GM21723 (cell line): ENCODE measurements around the gene SOX8.
"Not testable (repeated sequence)": the region's sequence is repeated elsewhere in the genome, so short reads cannot be mapped to it uniquely, and the experiment has no call there.

Experiments
- ATAC-seq: cut with Tn5 transposase; IDR thresholded peaks from one replicate; pipeline ENCODE4 v1.9.1; 2021; ENCODE audit warnings: mild to moderate bottlenecking, moderate library complexity; ENCODE audit not compliant: unreplicated experiment

SOX8 gene

DNA sequence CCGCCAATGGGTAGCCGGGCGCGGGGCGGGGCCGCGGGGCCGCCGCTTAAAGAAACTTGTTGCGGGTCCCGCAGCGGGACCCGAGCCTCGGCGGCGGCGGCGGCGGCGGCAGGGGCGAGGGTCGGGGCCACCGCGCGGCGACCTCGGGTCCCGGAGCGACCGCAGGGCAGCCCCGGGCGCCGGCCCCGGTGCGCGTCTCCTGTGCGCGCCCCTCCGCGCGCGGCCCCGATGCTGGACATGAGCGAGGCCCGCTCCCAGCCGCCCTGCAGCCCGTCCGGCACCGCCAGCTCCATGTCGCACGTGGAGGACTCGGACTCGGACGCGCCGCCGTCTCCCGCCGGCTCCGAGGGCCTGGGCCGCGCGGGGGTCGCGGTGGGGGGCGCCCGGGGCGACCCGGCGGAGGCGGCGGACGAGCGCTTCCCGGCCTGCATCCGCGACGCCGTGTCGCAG is at the start of gene SOX8:
Gene SOX8 (plus strand): TSS at position 76 of the 450 bp plus-strand sequence. CDS start 153 bp downstream, at position 229.
- no peak for ATAC-seq

DNA sequence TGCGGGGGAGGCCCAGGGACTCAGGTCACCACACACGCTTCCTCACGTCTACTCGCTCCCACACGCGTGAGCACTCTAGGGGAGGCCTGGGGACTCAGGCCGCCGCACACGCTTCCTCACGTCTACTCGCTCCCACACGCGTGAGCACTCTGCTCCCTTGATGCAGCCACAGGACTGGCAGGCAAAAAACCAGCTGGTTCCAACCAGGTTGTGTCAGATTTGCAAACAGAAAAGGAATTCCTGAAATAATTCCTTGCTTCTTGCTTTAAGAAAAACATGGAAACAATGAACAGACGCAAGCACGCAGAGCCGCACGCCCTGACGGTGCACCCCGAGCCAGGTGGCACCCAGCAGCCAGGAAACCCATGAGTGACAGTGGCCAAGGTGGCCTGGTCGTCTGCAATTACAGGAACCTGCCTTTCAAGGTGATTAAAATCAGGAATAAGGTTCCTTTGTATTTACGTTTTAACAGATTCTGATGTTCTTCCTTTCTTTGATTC is 48.7 kb upstream of the SOX8 start:
- ATAC-seq: no peak

DNA sequence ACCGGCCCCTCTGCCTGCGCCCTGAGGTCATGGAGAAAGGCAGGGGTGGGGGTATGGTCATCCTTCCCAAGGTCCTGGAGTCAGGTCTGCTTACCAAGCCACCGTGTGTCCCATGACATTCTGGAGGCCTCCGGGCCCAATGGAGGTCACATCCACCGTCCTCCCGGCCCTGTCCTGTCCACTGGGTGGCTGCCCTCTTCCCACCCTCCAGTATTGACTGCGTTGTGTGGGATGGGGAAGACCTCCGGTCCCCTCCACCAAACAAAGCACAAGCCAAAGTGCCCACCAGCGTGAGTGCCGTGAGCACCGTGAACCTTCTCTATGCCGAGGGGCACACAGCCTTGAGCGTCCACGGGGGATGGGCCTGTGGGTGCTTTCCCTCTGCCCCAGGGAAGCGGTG is 48.0 kb upstream of the SOX8 start:
- ATAC-seq: no peak

GRCh38 chr16:934178-934577 is 47.4 kb upstream of the SOX8 start:
- no peak for ATAC-seq

DNA sequence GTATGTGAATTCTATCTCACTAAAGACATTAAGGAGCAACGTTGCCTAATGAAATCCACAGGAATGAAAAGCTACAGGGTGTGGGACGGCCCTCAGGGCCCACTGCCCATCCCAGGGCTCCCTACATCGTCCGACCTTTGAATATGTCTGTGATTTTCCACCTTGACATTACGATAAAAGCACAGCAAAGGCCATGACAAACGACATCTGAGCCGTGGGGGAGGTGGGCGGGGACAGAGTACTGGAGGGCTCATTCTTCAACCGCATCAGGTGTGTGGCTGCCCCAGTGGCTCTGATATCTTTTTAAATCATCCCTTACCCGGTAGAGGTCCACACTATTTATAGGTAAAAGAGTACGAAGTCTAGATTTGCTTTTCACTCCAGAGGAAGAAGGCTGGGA is 45.9 kb upstream of the SOX8 start:
- no peak for ATAC-seq

DNA sequence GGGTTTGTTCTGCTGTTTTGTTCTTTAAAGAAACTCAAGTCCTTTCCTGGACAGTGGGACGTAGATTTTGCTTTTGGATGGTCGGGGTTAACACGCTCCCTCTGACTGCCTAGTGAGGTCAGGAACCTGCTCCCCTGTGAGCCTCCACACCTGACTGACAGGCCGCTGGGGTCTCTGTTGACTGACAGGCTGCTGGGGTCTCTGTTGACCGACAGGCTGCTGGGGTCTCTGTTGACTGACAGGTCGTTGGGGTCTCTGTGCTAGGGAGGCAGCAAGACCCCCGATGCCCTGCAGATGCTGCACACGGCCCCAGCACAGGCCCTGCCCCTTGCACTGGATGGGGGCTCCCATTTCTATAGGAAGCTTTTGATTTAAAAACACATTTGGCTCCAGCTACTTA is 44.3 kb upstream of the SOX8 start:
- ATAC-seq: no peak

- no peak for ATAC-seq
These were observed 43.8 kb upstream of the SOX8 start for GRCh38 chr16:937723-938122.

GRCh38 chr16:938136-938535 is 43.4 kb upstream of the SOX8 start:
- ATAC-seq: no peak

DNA sequence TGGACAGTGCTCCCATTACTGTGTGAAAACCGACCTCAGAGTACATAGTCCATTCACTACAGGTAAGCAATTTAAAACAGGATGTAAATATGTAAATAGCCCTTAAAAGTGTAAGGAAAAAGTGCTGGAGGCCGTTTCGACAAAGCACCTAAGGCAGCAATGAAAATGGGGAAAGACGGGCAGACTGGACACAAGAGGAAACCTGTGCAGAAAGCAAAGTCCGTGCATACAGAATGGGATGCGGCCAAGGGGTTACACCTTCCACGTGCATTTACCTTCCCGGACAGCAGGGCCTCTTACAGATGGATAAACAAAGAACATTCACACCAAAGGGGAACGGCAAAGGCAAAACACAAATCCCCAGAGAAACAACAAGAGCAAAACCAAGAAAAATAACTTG is 42.8 kb upstream of the SOX8 start:
- ATAC-seq: no peak

- no peak for ATAC-seq
These were observed 42.3 kb upstream of the SOX8 start for GRCh38 chr16:939311-939710.

DNA sequence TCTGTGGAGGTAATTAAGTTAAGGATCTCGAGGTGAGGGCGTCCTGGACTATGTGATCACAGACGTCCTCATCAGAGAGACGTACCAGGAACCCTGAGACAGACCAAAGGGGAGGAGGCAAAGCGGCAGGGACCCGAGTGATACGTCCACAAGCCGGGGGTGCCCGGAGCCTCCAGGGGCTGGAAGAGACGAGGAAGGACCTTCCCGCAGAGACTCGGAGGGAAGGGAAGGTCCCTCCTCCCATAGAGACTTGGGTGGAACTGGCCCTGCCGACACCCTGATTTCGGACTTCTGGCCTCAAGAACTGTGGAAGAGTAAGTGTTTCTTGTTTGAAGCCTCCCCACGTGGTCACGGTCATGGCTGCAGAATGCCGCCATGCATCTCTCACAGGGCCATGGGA is 41.6 kb upstream of the SOX8 start:
- ATAC-seq: no peak

DNA sequence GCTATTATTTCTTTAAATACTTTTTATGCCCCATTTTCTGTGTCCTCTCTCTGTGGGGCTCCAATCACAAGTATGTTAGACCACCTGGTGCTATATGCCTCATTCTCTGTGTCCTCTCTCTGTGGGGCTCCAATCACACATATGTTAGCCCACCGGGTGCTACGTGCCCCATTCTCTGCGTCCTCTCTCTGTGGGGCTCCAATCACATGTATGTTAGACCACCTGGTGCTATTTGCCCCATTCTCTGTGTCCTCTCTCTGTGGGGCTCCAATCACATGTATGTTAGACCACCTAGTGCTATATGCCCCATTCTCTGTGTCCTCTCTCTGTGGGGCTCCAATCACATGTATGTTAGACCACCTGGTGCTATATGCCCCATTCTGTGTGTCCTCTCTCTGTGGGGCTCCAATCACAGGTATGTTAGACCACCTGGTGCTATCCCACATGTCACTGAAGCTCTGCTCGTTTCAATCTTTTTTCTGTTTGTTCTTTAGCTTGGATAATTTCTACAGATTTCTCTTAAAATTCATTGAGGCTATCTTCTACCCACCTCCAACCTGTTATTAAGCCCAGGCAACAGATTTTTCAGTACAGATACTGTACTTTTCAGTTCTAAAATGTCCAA is 39.0 kb upstream of the SOX8 start:
- ATAC-seq: no peak

GRCh38 chr16:943971-944370 is 37.6 kb upstream of the SOX8 start:
- no peak for ATAC-seq

DNA sequence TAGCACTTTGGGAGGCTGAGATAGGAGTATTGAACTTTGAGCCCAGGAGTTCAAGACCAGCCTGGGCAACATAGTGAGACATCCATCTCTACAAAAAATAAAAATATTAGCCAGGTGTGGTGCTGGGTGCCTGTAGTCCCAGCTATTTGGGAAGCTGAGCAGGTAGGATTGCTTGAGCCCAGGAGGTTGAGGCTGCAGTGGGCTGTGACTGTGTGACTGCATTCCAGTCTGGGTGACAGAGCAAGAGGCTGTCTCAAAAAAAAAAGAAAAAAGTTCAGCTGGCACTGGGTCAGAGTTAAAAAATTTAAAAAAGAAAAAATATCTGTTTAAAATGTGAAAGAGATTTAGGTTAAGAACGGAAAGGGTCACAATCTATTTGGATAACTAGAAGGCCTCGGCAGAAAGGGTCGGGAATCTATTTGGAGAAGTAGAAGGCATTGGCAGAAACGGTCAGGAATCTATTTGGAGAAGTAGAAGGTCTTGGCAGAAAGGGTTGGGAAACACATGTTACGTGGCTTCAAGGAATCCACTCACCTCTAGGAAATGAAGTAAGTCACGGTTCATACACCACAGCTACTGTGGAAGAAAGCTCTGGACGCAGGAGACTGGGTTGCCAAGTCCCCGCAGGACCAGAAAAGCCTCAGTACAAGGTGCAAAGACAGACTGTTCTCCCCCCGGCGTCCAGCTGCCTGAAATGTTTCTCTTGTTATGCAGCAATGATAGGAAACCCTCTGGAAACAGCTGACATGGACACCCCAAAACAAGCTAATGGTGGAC is 36.1 kb upstream of the SOX8 start:
- ATAC-seq: no peak

- no peak for ATAC-seq
These were observed 35.5 kb upstream of the SOX8 start for GRCh38 chr16:946048-946395.

DNA sequence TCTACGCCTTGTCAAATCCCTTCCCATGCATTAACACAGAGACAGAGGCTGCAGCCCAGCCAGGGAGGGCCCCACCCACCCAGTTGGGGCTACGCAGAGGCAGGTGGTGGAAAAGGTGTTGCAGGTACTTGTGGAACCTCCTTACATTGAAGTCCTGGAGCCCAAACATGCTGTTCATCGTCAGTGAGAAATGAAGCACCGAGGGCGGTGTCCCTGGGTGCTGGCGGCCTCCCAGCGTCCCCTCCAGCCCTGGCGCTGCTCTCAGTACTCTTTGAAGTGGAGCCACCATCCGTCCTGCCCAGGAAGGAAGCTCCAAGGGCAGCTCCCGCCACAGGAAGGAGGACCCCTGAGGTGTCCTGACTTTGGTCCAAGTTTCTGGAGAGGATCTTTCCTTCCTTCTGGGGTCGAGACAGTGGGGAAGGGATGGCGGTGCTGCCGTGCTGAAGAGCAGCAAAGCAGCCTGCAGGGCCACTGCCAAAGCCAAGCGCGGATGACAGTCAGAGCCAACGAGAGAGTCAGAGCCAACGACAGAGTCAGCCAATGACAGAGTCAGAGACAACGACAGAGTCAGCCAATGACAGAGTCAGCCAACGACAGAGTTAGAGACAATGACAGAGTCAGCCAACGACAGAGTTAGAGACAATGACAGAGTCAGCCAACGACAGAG is 34.2 kb upstream of the SOX8 start:
- ATAC-seq: no peak

DNA sequence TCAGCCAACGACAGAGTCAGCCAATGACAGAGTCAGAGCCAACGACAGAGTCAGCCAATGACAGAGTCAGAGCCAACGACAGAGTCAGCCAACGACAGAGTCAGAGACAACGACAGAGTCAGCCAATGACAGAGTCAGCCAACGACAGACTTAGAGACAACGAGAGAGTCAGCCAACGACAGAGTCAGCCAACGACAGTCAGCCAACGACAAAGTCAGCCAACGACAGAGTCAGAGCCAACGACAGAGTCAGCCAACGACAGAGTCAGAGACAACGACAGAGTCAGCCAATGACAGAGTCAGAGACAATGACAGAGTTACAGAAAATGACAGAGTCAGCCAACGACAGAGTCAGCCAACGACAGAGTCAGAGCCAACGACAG is 33.7 kb upstream of the SOX8 start:
- ATAC-seq: not testable (repeated sequence)

DNA sequence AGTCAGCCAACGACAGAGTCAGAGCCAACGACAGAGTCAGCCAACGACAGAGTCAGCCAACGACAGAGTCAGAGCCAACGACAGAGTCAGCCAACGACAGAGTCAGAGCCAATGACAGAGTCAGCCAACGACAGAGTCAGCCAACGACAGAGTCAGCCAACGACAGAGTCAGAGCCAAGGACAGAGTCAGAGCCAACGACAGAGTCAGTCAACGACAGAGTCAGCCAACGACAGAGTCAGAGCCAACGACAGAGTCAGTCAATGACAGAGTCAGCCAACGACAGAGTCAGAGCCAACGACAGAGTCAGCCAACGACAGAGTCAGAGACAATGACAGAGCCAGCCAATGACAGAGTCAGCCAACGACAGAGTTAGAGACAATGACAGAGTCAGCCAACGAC is 32.8 kb upstream of the SOX8 start:
- ATAC-seq: not testable (repeated sequence)

- not testable (repeated sequence) for ATAC-seq
These were observed 30.6 kb upstream of the SOX8 start for GRCh38 chr16:950733-951573.

DNA sequence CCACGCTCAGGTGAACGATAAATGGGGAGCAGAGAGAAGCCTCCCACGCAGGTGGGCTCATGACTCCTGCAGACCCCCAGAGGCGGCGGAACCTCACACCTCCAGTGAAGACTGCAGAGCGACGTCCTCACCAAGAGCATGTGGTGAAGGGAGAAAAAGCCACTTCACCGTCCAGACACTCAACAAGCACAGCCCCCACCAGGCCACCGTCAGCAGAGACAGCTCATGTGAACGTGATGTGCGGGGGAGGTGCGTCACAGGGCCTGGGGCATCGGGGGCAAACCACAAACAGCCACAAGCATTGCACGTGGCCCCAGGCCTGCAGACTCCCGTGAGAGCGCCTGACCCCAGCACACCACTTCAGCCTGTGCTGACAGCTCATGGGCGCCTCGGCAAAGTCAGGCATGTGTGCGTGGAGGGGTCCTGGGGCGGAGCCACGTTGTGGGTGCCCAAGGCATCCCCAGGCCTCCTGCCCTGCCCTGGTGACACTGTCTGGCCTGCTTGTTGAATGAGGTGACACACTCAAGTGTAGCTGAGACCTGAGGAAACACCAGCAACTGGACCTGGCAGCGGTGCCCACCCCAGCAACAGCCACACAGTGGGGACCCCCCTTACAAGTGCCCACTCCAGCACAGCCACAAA is 29.8 kb upstream of the SOX8 start:
- no peak for ATAC-seq

DNA sequence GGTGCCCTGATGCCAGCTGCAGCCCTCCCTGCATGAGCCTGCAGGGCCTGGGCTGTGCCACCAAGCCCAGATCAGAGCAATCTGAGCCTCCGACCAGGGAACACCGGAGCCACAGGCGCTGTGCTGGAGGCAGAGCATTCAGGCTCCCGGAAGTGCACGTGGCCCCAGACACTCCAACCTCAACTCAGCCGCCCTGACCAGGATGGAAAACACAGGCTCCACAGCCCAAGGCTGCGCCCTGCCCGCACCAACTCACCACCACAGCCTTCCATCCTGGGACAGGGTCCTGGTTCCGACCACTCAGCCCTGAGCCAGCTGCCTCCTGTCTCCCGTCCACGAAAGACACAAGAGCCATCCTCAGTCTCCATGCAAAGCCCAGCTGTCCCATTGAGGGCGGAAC is 29.2 kb upstream of the SOX8 start:
- ATAC-seq: no peak
